Measurements from ENCODE around the gene NUDT5. TPM values are rescaled to one million over a fixed set of nuclear protein-coding genes. Genes with fewer than 3 reads are reported as not detected.

NUDT5 gene
- total RNA-seq, 4 donors from 2014 or later: 30.7 to 79.3 (median 42.3) TPM

DNA sequence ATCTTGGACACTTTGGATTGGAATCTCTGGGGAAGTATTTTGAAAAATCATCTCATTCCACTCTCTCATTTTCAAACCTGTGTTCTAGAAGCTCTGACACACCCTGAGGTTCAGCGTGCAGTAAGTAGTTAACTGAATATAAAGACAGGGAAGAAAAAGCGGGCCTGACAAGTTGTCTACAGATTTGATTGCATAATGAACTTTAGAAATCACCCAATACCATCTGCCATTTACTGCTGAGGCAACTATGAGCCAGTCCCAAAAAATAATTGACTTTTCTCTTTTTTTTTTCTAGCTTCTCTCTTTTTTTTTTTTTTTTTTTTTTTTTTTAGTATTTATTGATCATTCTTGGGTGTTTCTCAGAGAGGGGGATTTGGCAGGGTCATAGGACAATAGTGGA is 29.8 kb upstream of the NUDT5 start:
- H3K4me3 ChIP-seq: no peak overlapping the region
- no peak for DNase-seq
- no peaks in the 10 kb centered on the region for H3K9me3 ChIP-seq
- TF ChIP-seq, protein P1, sequence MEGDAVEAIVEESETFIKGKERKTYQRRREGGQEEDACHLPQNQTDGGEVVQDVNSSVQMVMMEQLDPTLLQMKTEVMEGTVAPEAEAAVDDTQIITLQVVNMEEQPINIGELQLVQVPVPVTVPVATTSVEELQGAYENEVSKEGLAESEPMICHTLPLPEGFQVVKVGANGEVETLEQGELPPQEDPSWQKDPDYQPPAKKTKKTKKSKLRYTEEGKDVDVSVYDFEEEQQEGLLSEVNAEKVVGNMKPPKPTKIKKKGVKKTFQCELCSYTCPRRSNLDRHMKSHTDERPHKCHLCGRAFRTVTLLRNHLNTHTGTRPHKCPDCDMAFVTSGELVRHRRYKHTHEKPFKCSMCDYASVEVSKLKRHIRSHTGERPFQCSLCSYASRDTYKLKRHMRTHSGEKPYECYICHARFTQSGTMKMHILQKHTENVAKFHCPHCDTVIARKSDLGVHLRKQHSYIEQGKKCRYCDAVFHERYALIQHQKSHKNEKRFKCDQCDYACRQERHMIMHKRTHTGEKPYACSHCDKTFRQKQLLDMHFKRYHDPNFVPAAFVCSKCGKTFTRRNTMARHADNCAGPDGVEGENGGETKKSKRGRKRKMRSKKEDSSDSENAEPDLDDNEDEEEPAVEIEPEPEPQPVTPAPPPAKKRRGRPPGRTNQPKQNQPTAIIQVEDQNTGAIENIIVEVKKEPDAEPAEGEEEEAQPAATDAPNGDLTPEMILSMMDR (IDR thresholded peaks at IDR 0.05): no peak
- no peak for TF ChIP-seq POLR2A (IDR thresholded peaks at IDR 0.05)
- no peaks in the 10 kb centered on the region for H3K27me3 ChIP-seq
- peak overlapping the region in 1 of 4 donors; percentile 29 for H3K27ac ChIP-seq
- 61 to 70% methylated on average over 2 of the region's 2 CpGs for WGBS, 2 donors
- H3K4me1 ChIP-seq: peaks cover 0 to 48% (median 0%) of the 10 kb centered on the region in 3 donors
- intact Hi-C loops (cut with DNase I): no loop called here
- H3K36me3 ChIP-seq: peaks cover 0 to 80% (median 15%) of the 10 kb centered on the region in 3 donors

DNA sequence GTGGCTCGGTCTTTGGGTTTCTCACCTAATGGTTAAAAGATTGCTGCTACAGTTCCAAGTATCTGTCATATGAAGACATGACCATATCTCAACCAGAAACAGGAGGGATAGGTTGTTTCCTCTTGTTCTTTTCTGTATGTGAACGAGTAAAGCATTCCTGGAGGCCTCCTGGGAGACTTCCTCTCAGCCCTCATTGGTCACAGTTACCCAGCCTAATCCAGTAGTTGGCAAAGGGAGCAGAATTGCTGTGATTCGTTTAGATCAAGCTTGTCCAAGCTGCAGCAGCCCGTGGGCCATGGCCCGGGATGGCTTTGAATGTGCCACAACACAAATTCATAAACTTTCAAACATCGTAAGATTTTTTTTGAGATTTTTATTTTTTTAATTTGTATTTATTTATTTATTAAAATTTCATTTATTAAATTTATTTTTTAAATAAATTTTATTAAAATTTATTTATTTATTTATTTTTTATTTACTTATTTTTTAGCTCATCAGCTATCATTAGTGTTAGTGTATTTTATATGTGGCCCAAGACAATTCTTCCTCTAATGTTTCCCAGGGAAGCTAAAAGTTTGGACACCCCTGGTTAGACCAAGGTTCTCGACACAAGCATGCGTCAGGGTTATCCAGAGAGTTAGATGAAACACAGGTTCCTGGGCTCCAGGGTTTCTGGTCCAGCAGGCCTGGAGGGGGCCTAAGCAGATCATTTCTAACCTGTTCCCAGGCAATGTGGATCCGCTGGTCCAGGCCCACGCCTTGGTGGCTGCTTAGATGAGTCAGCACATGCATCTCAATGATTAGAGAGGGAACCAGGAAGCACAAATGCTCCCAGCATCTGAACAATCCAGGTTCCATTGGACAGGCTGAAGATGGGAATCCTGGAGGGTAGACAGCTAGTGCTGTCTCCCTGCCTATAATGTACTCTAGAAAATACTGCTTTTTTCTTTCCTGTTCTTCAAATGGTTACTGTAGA is 25.9 kb upstream of the NUDT5 start:
- WGBS, 2 donors: 63 to 76% methylated on average over 10 of the region's 10 CpGs
- peaks cover 0 to 73% (median 25%) of the 10 kb centered on the region in 3 donors for H3K36me3 ChIP-seq
- no peak overlapping the region for H3K4me3 ChIP-seq
- no peaks in the 10 kb centered on the region for H3K9me3 ChIP-seq
- no peak for TF ChIP-seq POLR2A (IDR thresholded peaks at IDR 0.05)
- TF ChIP-seq, protein P1 (IDR thresholded peaks at IDR 0.05): no peak
- DNase-seq: no peak
- intact Hi-C loops (cut with DNase I): no loop called here
- peaks cover 0 to 58% (median 0%) of the 10 kb centered on the region in 3 donors for H3K4me1 ChIP-seq
- no peaks in the 10 kb centered on the region for H3K27me3 ChIP-seq
- peak overlapping the region in 3 of 4 donors; percentile 48 to 70 (median 65) for H3K27ac ChIP-seq

DNA sequence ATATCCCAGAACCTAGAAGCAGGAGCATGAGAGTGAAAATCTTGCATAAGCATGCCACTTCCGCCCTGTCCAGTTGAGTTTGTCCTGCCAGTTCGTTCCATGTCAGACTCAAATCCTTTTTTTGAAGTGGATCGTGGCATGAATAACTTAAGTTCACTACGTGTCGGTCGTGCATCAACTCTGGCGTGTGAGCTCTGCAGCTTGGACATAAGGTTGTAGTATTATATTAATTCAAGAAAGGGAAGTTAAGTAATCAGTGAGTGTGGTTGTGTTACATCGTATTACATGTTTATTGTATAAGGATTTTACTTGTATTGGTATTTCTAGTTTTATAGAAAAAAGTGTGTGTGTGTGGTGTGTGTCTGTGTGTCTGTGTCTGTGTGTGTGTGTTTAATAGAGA is 23.3 kb upstream of the NUDT5 start:
- 65 to 92% methylated on average over 8 of the region's 8 CpGs for WGBS, 2 donors
- Histone ChIP-seq H3K27me3 (no peaks in the 10 kb centered on the region), H3K4me3 (no peak overlapping the region), H3K9me3 (no peaks in the 10 kb centered on the region), H3K36me3 (peaks cover 0 to 61% (median 20%) of the 10 kb centered on the region in 3 donors), H3K4me1 (peaks cover 4 to 63% (median 10%) of the 10 kb centered on the region in 3 donors), H3K27ac (peak overlapping the region in 2 of 4 donors; percentile 48 to 65)
- intact Hi-C loops (cut with DNase I): no loop called here
- no peak for TF ChIP-seq POLR2A (IDR thresholded peaks at IDR 0.05)
- TF ChIP-seq, protein P1 (IDR thresholded peaks at IDR 0.05): no peak
- DNase-seq: no peak

DNA sequence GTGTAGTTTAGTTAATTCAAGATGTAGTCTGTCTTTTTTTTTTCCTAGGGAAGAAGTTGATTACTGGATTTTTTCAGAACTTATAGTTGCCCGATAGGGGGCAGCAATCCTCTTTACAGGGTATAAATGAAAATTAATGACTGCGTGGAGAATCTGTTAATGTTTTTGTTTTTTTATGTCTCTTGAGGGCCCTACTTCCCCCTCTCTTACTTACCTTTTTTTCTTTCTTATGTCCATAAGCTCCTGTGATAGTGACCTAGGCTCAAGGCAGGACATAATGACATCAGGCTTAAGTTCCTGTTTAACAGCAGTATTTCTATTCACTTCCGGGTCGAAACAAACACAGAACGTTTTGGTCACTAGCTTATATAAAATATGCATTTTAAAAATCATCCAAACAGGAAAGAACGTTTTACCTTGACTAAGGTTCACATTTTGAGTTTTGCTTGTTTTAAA is 19.1 kb upstream of the NUDT5 start:
- intact Hi-C loops (cut with DNase I): no loop called here
- H3K27me3 ChIP-seq: no peaks in the 10 kb centered on the region
- peak overlapping the region in 1 of 4 donors; percentile 46 for H3K4me3 ChIP-seq
- 20 to 22% methylated on average over 6 of the region's 6 CpGs for WGBS, 2 donors
- TF ChIP-seq, protein P1 (IDR thresholded peaks at IDR 0.05): peak; percentile 41 to 70 (median 59)
- TF ChIP-seq POLR2A (IDR thresholded peaks at IDR 0.05): no peak
- H3K27ac ChIP-seq: peak overlapping the region in 3 of 4 donors; percentile 50 to 54 (median 53)
- no peaks in the 10 kb centered on the region for H3K9me3 ChIP-seq
- DNase-seq: no peak
- peaks cover 0 to 68% (median 18%) of the 10 kb centered on the region in 3 donors for H3K36me3 ChIP-seq
- H3K4me1 ChIP-seq: peaks cover 4 to 42% (median 11%) of the 10 kb centered on the region in 3 donors

DNA sequence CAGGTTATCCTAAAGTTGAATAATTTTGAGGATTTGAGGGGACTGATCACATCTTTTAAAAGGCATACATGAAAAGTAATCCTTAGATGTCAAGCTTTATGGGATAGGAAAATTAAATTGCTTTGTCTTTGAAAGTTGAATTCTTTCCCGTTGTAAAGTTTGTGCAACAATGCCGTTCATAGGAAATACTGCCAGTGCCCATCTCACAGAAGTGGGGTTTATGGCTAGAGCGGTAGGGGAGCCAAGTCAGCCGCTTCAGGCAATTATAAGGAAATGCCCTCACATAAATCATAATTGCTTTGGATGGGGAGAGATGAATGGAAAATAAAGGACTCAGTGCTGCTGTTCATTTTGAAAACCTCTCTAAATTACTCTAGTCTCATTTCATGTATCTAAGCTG is 18.4 kb upstream of the NUDT5 start:
- peak overlapping the region in 2 of 4 donors; percentile 50 to 54 for H3K27ac ChIP-seq
- whole genome bisulfite sequencing, 2 donors: 51 to 55% methylated on average over 4 of the region's 4 CpGs
- no peaks in the 10 kb centered on the region for H3K27me3 ChIP-seq
- DNase-seq: no peak
- peaks cover 4 to 38% (median 11%) of the 10 kb centered on the region in 3 donors for H3K4me1 ChIP-seq
- intact Hi-C loops (cut with DNase I): no loop called here
- H3K36me3 ChIP-seq: peaks cover 0 to 68% (median 18%) of the 10 kb centered on the region in 3 donors
- no peak overlapping the region for H3K4me3 ChIP-seq
- H3K9me3 ChIP-seq: no peaks in the 10 kb centered on the region
- TF ChIP-seq POLR2A (IDR thresholded peaks at IDR 0.05): no peak
- TF ChIP-seq, protein P1 (IDR thresholded peaks at IDR 0.05): no peak
